Effector memory CD8-positive, alpha-beta T cell (primary cell): ENCODE results near the gene TRIM23.

Experiments
- ATAC-seq: fragments of 150-1000 bp; cut with Tn5 transposase; replicated peaks from 2 replicates; pipeline ENCODE4 v1.10.0; 2021; ENCODE audit warnings: mild to moderate bottlenecking, moderate library complexity
- DNase-seq, 3 experiments: peaks; one replicate each; pipeline ENCODE4 v3.0.0; 2021
- H3K27ac Mint-ChIP-seq, 2 donors: one replicate each; pipeline ENCODE4 v1.8.0; 2022; ENCODE audit warnings: mild to moderate bottlenecking in 2 of 2, mixed read lengths in 2 of 2, moderate library complexity in 2 of 2
- H3K27me3 Mint-ChIP-seq, 2 donors: one replicate each; pipeline ENCODE4 v1.8.0; 2022; ENCODE audit warnings: mixed read lengths in 2 of 2
- H3K36me3 Mint-ChIP-seq: one replicate; pipeline ENCODE4 v1.8.0; 2022; ENCODE audit warnings: mild to moderate bottlenecking, moderate library complexity, mixed read lengths; ENCODE audit not compliant: insufficient read depth
- H3K4me1 Mint-ChIP-seq, 2 donors: one replicate each; pipeline ENCODE4 v1.8.0; 2022; ENCODE audit warnings: low read depth in 2 of 2, mixed read lengths in 2 of 2
- H3K4me3 Mint-ChIP-seq, 2 donors: one replicate each; pipeline ENCODE4 v1.8.0; 2022; ENCODE audit warnings: mild to moderate bottlenecking in 2 of 2, mixed read lengths in 2 of 2, moderate library complexity in 2 of 2
- H3K9me3 Mint-ChIP-seq, 2 donors: one replicate each; pipeline ENCODE4 v1.8.0; 2022; ENCODE audit warnings: mixed read lengths in 2 of 2
- total RNA-seq, 9 experiments: gene quantifications; one replicate each; lab custom pipeline; 2026; lab: John Stamatoyannopoulos, UW

Gene TRIM23
- 13.6 to 39.0 (median 22.4) reads per million in 9 experiments for total RNA-seq

GRCh38 chr5:65624025-65624570 lies at the start of gene TRIM23:
TSS of gene TRIM23 (minus strand) at chr5:65624333. CDS start at chr5:65624274, 59 bp downstream.
- H3K9me3 Mint-ChIP-seq, result no peaks in the 10 kb centered on the region
- H3K36me3 Mint-ChIP-seq, result peaks cover 42% of the 10 kb centered on the region
- H3K27ac Mint-ChIP-seq, result peak within 1 kb of the TSS; percentile 95 to 96
- peaks cover 21 to 33% of the 10 kb centered on the region in 2 donors for H3K4me1 Mint-ChIP-seq
- peak; percentile 89 for DNase-seq
- ATAC-seq, result peak; percentile 90
- H3K4me3 Mint-ChIP-seq, result peak within 1 kb of the TSS; percentile 93 to 97
- H3K27me3 Mint-ChIP-seq, result no peaks in the 10 kb centered on the region

- Mint-ChIP-seq H3K27ac (peak overlapping the region; percentile 15 to 51), H3K4me3 (no peak overlapping the region), H3K9me3 (no peaks in the 10 kb centered on the region), H3K27me3 (no peaks in the 10 kb centered on the region), H3K4me1 (peaks cover 9 to 20% of the 10 kb centered on the region in 2 donors), H3K36me3 (peaks cover 57% of the 10 kb centered on the region)
- no peak for ATAC-seq
- DNase-seq, result no peak
Measured at GRCh38 chr5:65672796-65673195, 48.7 kb upstream of the TRIM23 start.

- H3K4me1 Mint-ChIP-seq, result peaks cover 4 to 8% of the 10 kb centered on the region in 2 donors
- no peaks in the 10 kb centered on the region for H3K9me3 Mint-ChIP-seq
- ATAC-seq, result no peak
- no peaks in the 10 kb centered on the region for H3K27me3 Mint-ChIP-seq
- no peak overlapping the region for H3K27ac Mint-ChIP-seq
- DNase-seq, result no peak
- H3K36me3 Mint-ChIP-seq, result peaks cover 58% of the 10 kb centered on the region
- H3K4me3 Mint-ChIP-seq, result no peak overlapping the region
Measured at GRCh38 chr5:65668696-65669095, 44.6 kb upstream of the TRIM23 start.

GRCh38 chr5:65663804-65664521 lies 39.8 kb upstream of the TRIM23 start:
- H3K36me3 Mint-ChIP-seq, result peaks cover 50% of the 10 kb centered on the region
- ATAC-seq (no peak), DNase-seq (no peak)
- H3K9me3 Mint-ChIP-seq, result no peaks in the 10 kb centered on the region
- H3K4me3 Mint-ChIP-seq, result no peak overlapping the region
- H3K27me3 Mint-ChIP-seq, result no peaks in the 10 kb centered on the region
- H3K27ac Mint-ChIP-seq, result peak overlapping the region; percentile 38 to 63
- peaks cover 4 to 10% of the 10 kb centered on the region in 2 donors for H3K4me1 Mint-ChIP-seq

GRCh38 chr5:65654713-65655112 lies 30.6 kb upstream of the TRIM23 start:
- DNase-seq (no peak), ATAC-seq (no peak)
- H3K27me3 Mint-ChIP-seq, result no peaks in the 10 kb centered on the region
- H3K36me3 Mint-ChIP-seq, result peaks cover 47% of the 10 kb centered on the region
- H3K27ac Mint-ChIP-seq, result no peak overlapping the region
- no peaks in the 10 kb centered on the region for H3K4me1 Mint-ChIP-seq
- H3K4me3 Mint-ChIP-seq, result no peak overlapping the region
- H3K9me3 Mint-ChIP-seq, result no peaks in the 10 kb centered on the region

GRCh38 chr5:65651144-65651543 lies 27.0 kb upstream of the TRIM23 start:
- no peak for ATAC-seq
- H3K36me3 Mint-ChIP-seq, result peaks cover 39% of the 10 kb centered on the region

GRCh38 chr5:65647941-65648340 lies 23.8 kb upstream of the TRIM23 start:
- Mint-ChIP-seq H3K27me3 (no peaks in the 10 kb centered on the region), H3K36me3 (peaks cover 33% of the 10 kb centered on the region), H3K4me3 (no peak overlapping the region), H3K27ac (peak overlapping the region in 1 of 2 donors; percentile 15), H3K9me3 (no peaks in the 10 kb centered on the region), H3K4me1 (no peaks in the 10 kb centered on the region)
- DNase-seq (no peak), ATAC-seq (no peak)

More at GRCh38 chr5:65651144-65651543, 27.0 kb upstream of the TRIM23 start:
- no peak for DNase-seq
- Mint-ChIP-seq H3K4me3 (no peak overlapping the region), H3K9me3 (no peaks in the 10 kb centered on the region), H3K27ac (no peak overlapping the region), H3K4me1 (no peaks in the 10 kb centered on the region), H3K27me3 (no peaks in the 10 kb centered on the region)

- Mint-ChIP-seq H3K27ac (no peak overlapping the region), H3K9me3 (no peaks in the 10 kb centered on the region), H3K4me3 (no peak overlapping the region), H3K36me3 (peaks cover 27% of the 10 kb centered on the region), H3K4me1 (no peaks in the 10 kb centered on the region), H3K27me3 (no peaks in the 10 kb centered on the region)
- no peak for DNase-seq
- no peak for ATAC-seq
Measured at GRCh38 chr5:65646938-65647337, 22.8 kb upstream of the TRIM23 start.

- Mint-ChIP-seq H3K27me3 (no peaks in the 10 kb centered on the region), H3K36me3 (peaks cover 47% of the 10 kb centered on the region), H3K27ac (no peak overlapping the region), H3K9me3 (no peaks in the 10 kb centered on the region), H3K4me1 (no peaks in the 10 kb centered on the region), H3K4me3 (no peak overlapping the region)
- DNase-seq, result no peak
- no peak for ATAC-seq
Measured at GRCh38 chr5:65640240-65640639, 16.1 kb upstream of the TRIM23 start.

GRCh38 chr5:65630981-65631380 lies 6.8 kb upstream of the TRIM23 start:
- Mint-ChIP-seq H3K4me1 (peaks cover 8 to 11% of the 10 kb centered on the region in 2 donors), H3K27me3 (no peaks in the 10 kb centered on the region), H3K36me3 (peaks cover 34% of the 10 kb centered on the region), H3K4me3 (no peak overlapping the region), H3K27ac (no peak overlapping the region), H3K9me3 (no peaks in the 10 kb centered on the region)
- no peak for ATAC-seq
- DNase-seq, result no peak

GRCh38 chr5:65625743-65626142 lies 1.6 kb upstream of the TRIM23 start:
- peaks cover 21 to 31% of the 10 kb centered on the region in 2 donors for H3K4me1 Mint-ChIP-seq
- peak overlapping the region; percentile 93 to 97 for H3K4me3 Mint-ChIP-seq
- ATAC-seq, result no peak
- no peak for DNase-seq
- H3K9me3 Mint-ChIP-seq, result no peaks in the 10 kb centered on the region
- H3K36me3 Mint-ChIP-seq, result peaks cover 49% of the 10 kb centered on the region
- no peaks in the 10 kb centered on the region for H3K27me3 Mint-ChIP-seq
- peak overlapping the region; percentile 95 to 96 for H3K27ac Mint-ChIP-seq

- DNase-seq (peak; percentile 80 to 87 (median 83)), ATAC-seq (peak; percentile 74)
- Mint-ChIP-seq H3K9me3 (no peaks in the 10 kb centered on the region), H3K36me3 (peaks cover 49% of the 10 kb centered on the region), H3K27me3 (no peaks in the 10 kb centered on the region), H3K4me1 (peaks cover 22 to 31% of the 10 kb centered on the region in 2 donors), H3K27ac (peak within 1 kb of the TSS; percentile 95 to 96), H3K4me3 (peak within 1 kb of the TSS; percentile 93 to 97)
Measured at GRCh38 chr5:65624571-65625555, 730 bp upstream of the TRIM23 start, which contains the start of the genes SHLD3 and TRAPPC13. TSS of gene SHLD3 (plus strand) at chr5:65625027. CDS start at chr5:65629588, 4,561 bp downstream. TSS of gene TRAPPC13 (plus strand) at chr5:65625027. CDS start at chr5:65625061, 34 bp downstream.

- peak overlapping the region; percentile 95 to 96 for H3K27ac Mint-ChIP-seq
- ATAC-seq (no peak), DNase-seq (no peak)
- H3K27me3 Mint-ChIP-seq, result no peaks in the 10 kb centered on the region
- H3K9me3 Mint-ChIP-seq, result no peaks in the 10 kb centered on the region
- peaks cover 36% of the 10 kb centered on the region for H3K36me3 Mint-ChIP-seq
- H3K4me1 Mint-ChIP-seq, result peaks cover 23 to 36% of the 10 kb centered on the region in 2 donors
- H3K4me3 Mint-ChIP-seq, result peak overlapping the region; percentile 93 to 97
Measured at GRCh38 chr5:65623482-65623881, 651 bp downstream of the TRIM23 start.
